ENCODE measurements around the gene ZNF467.

GRCh38 chr7:149820622-149821190, 47.3 kb upstream of the ZNF467 start:
- TF ChIP-seq POLR2A (IDR thresholded peaks at IDR 0.05; ENCODE audit: low read depth, low read length) (no peak), EZH2 (IDR thresholded peaks at IDR 0.05; ENCODE audit: borderline replicate concordance, low read depth, low read length, severe bottlenecking) (no peak), CTCF (IDR thresholded peaks at IDR 0.05; ENCODE audit: extremely low read depth in 1 of 2, insufficient read depth in 1 of 2, low read depth in 1 of 2, low read length in 2 of 2) (no peak), POLR2AphosphoS5 (IDR thresholded peaks at IDR 0.05; ENCODE audit: insufficient read depth, low read depth, low read length) (no peak), JUN (IDR thresholded peaks at IDR 0.05; ENCODE audit: borderline replicate concordance, insufficient read depth, insufficient read length, low read depth) (no peak)
- TF ChIP-seq, protein P1, sequence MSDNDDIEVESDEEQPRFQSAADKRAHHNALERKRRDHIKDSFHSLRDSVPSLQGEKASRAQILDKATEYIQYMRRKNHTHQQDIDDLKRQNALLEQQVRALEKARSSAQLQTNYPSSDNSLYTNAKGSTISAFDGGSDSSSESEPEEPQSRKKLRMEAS (IDR thresholded peaks at IDR 0.05; ENCODE audit: insufficient read depth, insufficient read length) = no peak

Measured in endothelial cell of umbilical vein (primary cell).